HG03378 (cell line): ENCODE data around the gene SCARF2.
"Not testable (repeated sequence)": the region's sequence is repeated elsewhere in the genome, so short reads cannot be mapped to it uniquely, and the experiment has no call there.

Source experiments
- ATAC-seq: cut with Tn5 transposase; IDR thresholded peaks from one replicate; pipeline ENCODE4 v1.9.1; 2021; ENCODE audit warnings: mild to moderate bottlenecking, moderate library complexity; ENCODE audit not compliant: unreplicated experiment

Gene SCARF2

GRCh38 chr22:20395181-20395906 lies 42.3 kb downstream of the SCARF2 start:
- ATAC-seq: no peak

GRCh38 chr22:20393705-20394476 lies 43.7 kb downstream of the SCARF2 start, which contains the start of gene ZNF74:
Gene ZNF74, plus strand, starts transcription at chr22:20394151. Its CDS starts 478 bp downstream, at chr22:20394629.
- ATAC-seq: no peak

- no peak for ATAC-seq
These were observed 44.5 kb downstream of the SCARF2 start for GRCh38 chr22:20392983-20393704.

- ATAC-seq: not testable (repeated sequence)
These were observed 45.2 kb downstream of the SCARF2 start for GRCh38 chr22:20392365-20392881.

GRCh38 chr22:20391222-20391621 lies 46.4 kb downstream of the SCARF2 start:
- no peak for ATAC-seq

GRCh38 chr22:20390394-20390907 lies 47.2 kb downstream of the SCARF2 start:
- no peak for ATAC-seq

- ATAC-seq: no peak
These were observed 48.3 kb downstream of the SCARF2 start for GRCh38 chr22:20389288-20389687.

GRCh38 chr22:20388200-20388599 lies 49.4 kb downstream of the SCARF2 start:
- no peak for ATAC-seq

- ATAC-seq: no peak
These were observed 50.7 kb downstream of the SCARF2 start for GRCh38 chr22:20386972-20387371.

GRCh38 chr22:20386336-20386735 lies 51.3 kb downstream of the SCARF2 start:
- no peak for ATAC-seq

GRCh38 chr22:20384865-20385264 lies 52.8 kb downstream of the SCARF2 start:
- ATAC-seq: no peak

GRCh38 chr22:20384171-20384570 lies 53.5 kb downstream of the SCARF2 start:
- no peak for ATAC-seq

GRCh38 chr22:20383538-20383937 lies 54.1 kb downstream of the SCARF2 start:
- no peak for ATAC-seq

GRCh38 chr22:20380486-20380885 lies 57.1 kb downstream of the SCARF2 start:
- no peak for ATAC-seq

GRCh38 chr22:20378684-20379083 lies 58.9 kb downstream of the SCARF2 start:
- not testable (repeated sequence) for ATAC-seq

GRCh38 chr22:20378110-20378509 lies 59.5 kb downstream of the SCARF2 start:
- ATAC-seq: no peak

- not testable (repeated sequence) for ATAC-seq
These were observed 60.6 kb downstream of the SCARF2 start for GRCh38 chr22:20376983-20377382.

GRCh38 chr22:20376281-20376680 lies 61.3 kb downstream of the SCARF2 start:
- not testable (repeated sequence) for ATAC-seq
